Bronchial epithelial cell (primary cell): ENCODE data around the gene LRP6. TPM values are rescaled to one million over a fixed set of nuclear protein-coding genes. Genes with fewer than 3 reads are reported as not detected.
"Not testable (repeated sequence)": the region's sequence is repeated elsewhere in the genome, so short reads cannot be mapped to it uniquely, and the experiment has no call there.

Experiments
- DNase-seq: peaks from one replicate; pipeline ENCODE4 v3.0.0-alpha.2; 2010; ENCODE audit warnings: low read depth
- FAIRE-seq: peaks from 2 replicates; lab custom pipeline; 2011; peaks lifted over from hg19 to GRCh38; lab: Jason Lieb, UNC
- H3K27me3 ChIP-seq: 2 replicates; pipeline ENCODE4 v1.5.1; 2011; ENCODE audit warnings: low read length; ENCODE audit not compliant: control insufficient read depth, insufficient read depth
- H3K36me3 ChIP-seq: 2 replicates; pipeline ENCODE4 v1.5.1; 2011; ENCODE audit warnings: low read length; ENCODE audit not compliant: control insufficient read depth, insufficient read depth
- H3K4me3 ChIP-seq: 2 replicates; pipeline ENCODE4 v1.5.1; 2011; ENCODE audit warnings: mild to moderate bottlenecking, low read depth, low read length, control low read depth
- CTCF ChIP-seq: IDR thresholded peaks from 2 replicates; pipeline ENCODE4 v1.5.1; 2011; ENCODE audit warnings: mild to moderate bottlenecking, moderate library complexity, low read length, control low read depth, inconsistent platforms; ENCODE audit not compliant: insufficient read depth, severe bottlenecking
- total RNA-seq: library from RNA; depleted of rRNA; stranded (reverse); fragments of >200 nt; gene quantifications from 2 replicates; pipeline ENCODE4 v1.2.1, GENCODE V29; 2014

LRP6 gene
- total RNA-seq, 1 donor from 2014 or later: 17.6 TPM

- H3K27me3 ChIP-seq: no peaks in the 10 kb centered on the region
- no peak for FAIRE-seq
- DNase-seq: no peak
- no peaks in the 10 kb centered on the region for H3K36me3 ChIP-seq
- H3K4me3 ChIP-seq: no peak overlapping the region
- TF ChIP-seq CTCF: no peak
Observed at GRCh38 chr12:12263909-12264308, 2.9 kb downstream of the LRP6 start.

- H3K36me3 ChIP-seq, FAIRE-seq, H3K4me3 ChIP-seq, H3K27me3 ChIP-seq, DNase-seq: not testable (repeated sequence)
Observed at GRCh38 chr12:12256291-12256757, 10.5 kb downstream of the LRP6 start.

GRCh38 chr12:12254553-12254952 is 12.3 kb downstream of the LRP6 start:
- H3K27me3 ChIP-seq: no peaks in the 10 kb centered on the region
- no peak for TF ChIP-seq CTCF
- DNase-seq (no peak), FAIRE-seq (no peak)
- no peaks in the 10 kb centered on the region for H3K36me3 ChIP-seq
- H3K4me3 ChIP-seq: no peak overlapping the region

- no peak for FAIRE-seq
- no peak for DNase-seq
- Histone ChIP-seq H3K27me3 (no peaks in the 10 kb centered on the region), H3K36me3 (no peaks in the 10 kb centered on the region), H3K4me3 (no peak overlapping the region)
- TF ChIP-seq CTCF: no peak
Observed at GRCh38 chr12:12249216-12250050, 17.4 kb downstream of the LRP6 start.

- Histone ChIP-seq H3K27me3 (no peaks in the 10 kb centered on the region), H3K36me3 (no peaks in the 10 kb centered on the region), H3K4me3 (no peak overlapping the region)
- no peak for TF ChIP-seq CTCF
- FAIRE-seq (no peak), DNase-seq (no peak)
Observed at GRCh38 chr12:12247584-12247983, 19.3 kb downstream of the LRP6 start.

GRCh38 chr12:12244341-12244740 is 22.5 kb downstream of the LRP6 start:
- Histone ChIP-seq H3K27me3 (no peaks in the 10 kb centered on the region), H3K4me3 (no peak overlapping the region), H3K36me3 (no peaks in the 10 kb centered on the region)
- DNase-seq (no peak), FAIRE-seq (no peak)
- no peak for TF ChIP-seq CTCF
